ENCODE results near the gene ZBTB47.

Gene ZBTB47

GRCh38 chr3:42660131-42660715, 6.7 kb downstream of the ZBTB47 start:
- TF ChIP-seq TAF1 (IDR thresholded peaks at IDR 0.05; ENCODE audit: borderline replicate concordance, insufficient read depth, low read length) (no peak), FOXP2 (optimal IDR thresholded peaks at IDR 0.05; ENCODE audit: borderline replicate concordance, extremely low read depth, extremely low read length, insufficient read depth) (no peak), SIN3A (IDR thresholded peaks at IDR 0.05; ENCODE audit: borderline replicate concordance, insufficient read depth, low read length) (no peak), POLR2AphosphoS5 (IDR thresholded peaks at IDR 0.05; ENCODE audit: low read depth, low read length) (no peak)
- TF ChIP-seq, protein P1, sequence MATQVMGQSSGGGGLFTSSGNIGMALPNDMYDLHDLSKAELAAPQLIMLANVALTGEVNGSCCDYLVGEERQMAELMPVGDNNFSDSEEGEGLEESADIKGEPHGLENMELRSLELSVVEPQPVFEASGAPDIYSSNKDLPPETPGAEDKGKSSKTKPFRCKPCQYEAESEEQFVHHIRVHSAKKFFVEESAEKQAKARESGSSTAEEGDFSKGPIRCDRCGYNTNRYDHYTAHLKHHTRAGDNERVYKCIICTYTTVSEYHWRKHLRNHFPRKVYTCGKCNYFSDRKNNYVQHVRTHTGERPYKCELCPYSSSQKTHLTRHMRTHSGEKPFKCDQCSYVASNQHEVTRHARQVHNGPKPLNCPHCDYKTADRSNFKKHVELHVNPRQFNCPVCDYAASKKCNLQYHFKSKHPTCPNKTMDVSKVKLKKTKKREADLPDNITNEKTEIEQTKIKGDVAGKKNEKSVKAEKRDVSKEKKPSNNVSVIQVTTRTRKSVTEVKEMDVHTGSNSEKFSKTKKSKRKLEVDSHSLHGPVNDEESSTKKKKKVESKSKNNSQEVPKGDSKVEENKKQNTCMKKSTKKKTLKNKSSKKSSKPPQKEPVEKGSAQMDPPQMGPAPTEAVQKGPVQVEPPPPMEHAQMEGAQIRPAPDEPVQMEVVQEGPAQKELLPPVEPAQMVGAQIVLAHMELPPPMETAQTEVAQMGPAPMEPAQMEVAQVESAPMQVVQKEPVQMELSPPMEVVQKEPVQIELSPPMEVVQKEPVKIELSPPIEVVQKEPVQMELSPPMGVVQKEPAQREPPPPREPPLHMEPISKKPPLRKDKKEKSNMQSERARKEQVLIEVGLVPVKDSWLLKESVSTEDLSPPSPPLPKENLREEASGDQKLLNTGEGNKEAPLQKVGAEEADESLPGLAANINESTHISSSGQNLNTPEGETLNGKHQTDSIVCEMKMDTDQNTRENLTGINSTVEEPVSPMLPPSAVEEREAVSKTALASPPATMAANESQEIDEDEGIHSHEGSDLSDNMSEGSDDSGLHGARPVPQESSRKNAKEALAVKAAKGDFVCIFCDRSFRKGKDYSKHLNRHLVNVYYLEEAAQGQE (IDR thresholded peaks at IDR 0.05; ENCODE audit: insufficient read depth in 1 of 2, low read depth in 2 of 2, low read length in 2 of 2): no peak

GRCh38 chr3:42660898-42661297, 7.4 kb downstream of the ZBTB47 start:
- TF ChIP-seq FOXP2 (optimal IDR thresholded peaks at IDR 0.05; ENCODE audit: borderline replicate concordance, extremely low read depth, extremely low read length, insufficient read depth): no peak
- no peak for TF ChIP-seq POLR2AphosphoS5 (IDR thresholded peaks at IDR 0.05; ENCODE audit: low read depth, low read length)
- no peak for TF ChIP-seq SIN3A (IDR thresholded peaks at IDR 0.05; ENCODE audit: borderline replicate concordance, insufficient read depth, low read length)
- no peak for TF ChIP-seq TAF1 (IDR thresholded peaks at IDR 0.05; ENCODE audit: borderline replicate concordance, insufficient read depth, low read length)
- TF ChIP-seq, protein P1 (IDR thresholded peaks at IDR 0.05; ENCODE audit: insufficient read depth in 1 of 2, low read depth in 2 of 2, low read length in 2 of 2): no peak

DNA sequence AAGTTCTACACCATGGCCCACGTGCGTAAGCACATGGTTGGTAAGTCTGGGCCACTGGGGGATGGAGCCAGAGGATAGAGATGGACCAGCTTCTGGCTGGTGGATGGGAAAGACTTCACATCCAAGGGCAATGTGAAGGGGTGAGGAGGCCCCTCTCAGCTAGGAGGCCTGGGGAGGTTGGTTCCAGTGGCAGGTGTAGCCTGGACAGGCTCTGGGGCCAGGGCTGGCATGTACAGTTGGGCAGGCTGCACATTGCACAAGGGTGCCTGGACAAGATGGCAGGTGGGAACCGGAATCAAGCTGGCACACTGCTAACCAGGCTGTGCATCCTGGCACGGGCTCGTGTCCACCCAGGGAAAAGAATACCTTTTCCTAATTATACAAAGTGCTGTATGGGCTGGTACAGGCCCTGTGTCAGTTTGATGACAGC, 8.1 kb downstream of the ZBTB47 start:
- TF ChIP-seq, protein P1 (IDR thresholded peaks at IDR 0.05; ENCODE audit: insufficient read depth in 1 of 2, low read depth in 2 of 2, low read length in 2 of 2): no peak
- TF ChIP-seq TAF1 (IDR thresholded peaks at IDR 0.05; ENCODE audit: borderline replicate concordance, insufficient read depth, low read length) (no peak), FOXP2 (optimal IDR thresholded peaks at IDR 0.05; ENCODE audit: borderline replicate concordance, extremely low read depth, extremely low read length, insufficient read depth) (no peak), SIN3A (IDR thresholded peaks at IDR 0.05; ENCODE audit: borderline replicate concordance, insufficient read depth, low read length) (no peak), POLR2AphosphoS5 (IDR thresholded peaks at IDR 0.05; ENCODE audit: low read depth, low read length) (no peak)

DNA sequence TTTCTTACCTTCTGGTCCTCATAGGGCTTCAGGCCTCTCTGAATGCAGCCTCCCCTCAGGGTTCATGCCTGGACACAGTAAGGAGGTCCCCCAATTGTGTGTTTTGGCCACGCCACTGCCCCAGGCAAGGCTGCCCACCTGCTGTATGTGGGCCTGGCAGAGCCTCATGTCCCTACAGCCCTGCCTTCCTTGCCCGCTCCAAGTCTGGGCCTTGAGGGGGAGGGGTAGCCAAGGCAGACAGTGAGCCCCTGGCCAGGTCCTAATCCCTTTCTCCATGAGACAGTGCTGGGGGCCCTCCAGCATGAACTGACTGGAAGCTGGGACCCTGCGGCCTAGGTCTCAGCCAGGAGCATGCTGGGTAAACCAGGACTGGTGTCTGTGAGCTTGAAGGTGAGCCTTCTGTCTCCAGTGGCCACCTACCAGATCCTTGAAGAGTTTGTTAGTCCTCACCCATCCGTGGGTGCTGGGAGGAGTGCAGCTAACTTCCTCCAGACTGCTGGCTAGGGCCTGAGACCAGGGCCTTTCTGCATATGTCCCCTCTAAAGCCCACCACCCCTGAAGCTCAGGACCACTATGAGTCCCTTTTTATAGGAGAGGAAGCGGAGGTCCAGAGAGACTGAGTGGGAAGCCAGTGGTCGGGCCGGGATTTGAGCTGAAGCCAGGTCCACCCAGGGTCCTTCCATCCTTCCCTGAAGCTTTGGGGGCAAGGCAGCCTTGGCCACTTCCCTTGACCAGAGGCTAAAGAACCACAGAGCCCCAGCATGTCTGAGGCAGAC, 8.7 kb downstream of the ZBTB47 start:
- TF ChIP-seq FOXP2 (optimal IDR thresholded peaks at IDR 0.05; ENCODE audit: borderline replicate concordance, extremely low read depth, extremely low read length, insufficient read depth) (no peak), SIN3A (IDR thresholded peaks at IDR 0.05; ENCODE audit: borderline replicate concordance, insufficient read depth, low read length) (no peak)

DNA sequence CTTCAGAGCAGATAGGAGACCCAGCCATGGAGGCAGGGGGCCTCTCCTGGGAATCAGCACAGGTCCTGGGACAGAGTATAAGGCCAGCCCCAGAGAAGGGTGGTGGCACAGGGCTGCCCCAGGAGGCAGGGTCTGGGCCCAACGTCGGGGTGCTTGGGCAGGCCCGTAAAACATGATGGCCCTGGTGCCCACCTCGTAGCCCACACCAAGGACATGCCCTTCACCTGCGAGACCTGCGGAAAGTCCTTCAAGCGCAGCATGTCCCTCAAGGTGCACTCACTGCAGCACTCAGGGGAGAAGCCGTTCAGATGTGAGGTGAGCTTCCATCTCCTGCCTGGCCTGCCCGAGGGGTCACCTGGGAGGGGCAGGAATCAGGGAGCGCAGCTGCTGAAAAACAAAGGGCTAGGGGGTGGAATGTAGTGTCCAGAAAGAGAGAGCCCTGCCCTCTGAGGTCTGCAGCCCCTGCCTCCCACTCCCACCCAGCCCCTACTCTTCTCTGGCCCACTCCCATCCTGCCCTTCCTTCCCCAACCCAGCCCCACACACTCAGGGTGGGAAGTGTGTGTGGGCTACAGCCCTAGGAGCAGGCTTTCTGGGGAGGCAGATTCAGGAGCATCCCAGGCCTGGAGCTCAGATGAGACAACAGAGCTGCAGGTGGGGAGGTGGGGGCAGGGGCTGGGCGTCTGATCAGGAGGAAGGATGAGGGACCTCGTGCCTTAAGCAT, 9.5 kb downstream of the ZBTB47 start:
- TF ChIP-seq SIN3A (IDR thresholded peaks at IDR 0.05; ENCODE audit: borderline replicate concordance, insufficient read depth, low read length): no peak
- TF ChIP-seq, protein P1 (IDR thresholded peaks at IDR 0.05; ENCODE audit: insufficient read depth in 1 of 2, low read depth in 2 of 2, low read length in 2 of 2): no peak
- TF ChIP-seq POLR2AphosphoS5 (IDR thresholded peaks at IDR 0.05; ENCODE audit: low read depth, low read length): no peak
- no peak for TF ChIP-seq FOXP2 (optimal IDR thresholded peaks at IDR 0.05; ENCODE audit: borderline replicate concordance, extremely low read depth, extremely low read length, insufficient read depth)
- no peak for TF ChIP-seq TAF1 (IDR thresholded peaks at IDR 0.05; ENCODE audit: borderline replicate concordance, insufficient read depth, low read length)

Measured in PFSK-1 (cell line).